Mesodermal cell (in vitro differentiated cells): ENCODE data around the gene ALG11.
A peak's percentile ranks its signal among the peaks of the same experiment; 100 is the strongest.
"Not testable (repeated sequence)": the region's sequence is repeated elsewhere in the genome, so short reads cannot be mapped to it uniquely, and the experiment has no call there.

Source experiments
- H3K27ac ChIP-seq: 2 replicates; pipeline ENCODE4 v1.7.0; 2013; ENCODE audit warnings: mild to moderate bottlenecking, low read depth, low read length, moderate library complexity; ENCODE audit not compliant: severe bottlenecking
- H3K36me3 ChIP-seq: 2 replicates; pipeline ENCODE4 v1.7.1; 2013; ENCODE audit warnings: mild to moderate bottlenecking, low read length, moderate library complexity; ENCODE audit not compliant: control insufficient read depth, insufficient read depth
- H3K4me1 ChIP-seq: one replicate; pipeline ENCODE4 v1.7.1; 2013; ENCODE audit warnings: mild to moderate bottlenecking, low read length; ENCODE audit not compliant: insufficient read depth, control insufficient read depth, poor library complexity, severe bottlenecking
- H3K4me3 ChIP-seq: 2 replicates; pipeline ENCODE4 v1.7.0; 2013; ENCODE audit warnings: low read length, control low read depth, mild to moderate bottlenecking; ENCODE audit not compliant: insufficient read depth, poor library complexity, severe bottlenecking; ENCODE audit errors: extremely low read depth
- H3K9me3 ChIP-seq: 2 replicates; pipeline ENCODE4 v1.7.1; 2013; ENCODE audit warnings: mild to moderate bottlenecking, low read length, moderate library complexity; ENCODE audit not compliant: control insufficient read depth
- whole genome bisulfite sequencing, 2 experiments: methylation state at CpG; one replicate each; pipeline ENCODE4 v1.1.5; 2013; ENCODE audit warnings: missing lambda C conversion rate in 2 of 2; ENCODE audit not compliant: insufficient coverage in 2 of 2; 5-methylcytosine and 5-hydroxymethylcytosine counted together

The ALG11 gene

GRCh38 chr13:52030401-52030800 lies 18.2 kb downstream of the ALG11 start:
- not testable (repeated sequence) for H3K4me1 ChIP-seq, H3K27ac ChIP-seq, H3K4me3 ChIP-seq
- peaks cover 49% of the 10 kb centered on the region for H3K36me3 ChIP-seq
- peaks cover 16% of the 10 kb centered on the region for H3K9me3 ChIP-seq
- 100% methylated on average over 2 to 3 of the region's 6 CpGs for WGBS, 2 experiments

- H3K9me3 ChIP-seq, result peaks cover 8% of the 10 kb centered on the region
- H3K4me1 ChIP-seq, result no peaks in the 10 kb centered on the region
- H3K4me3 ChIP-seq, result no peak overlapping the region
- H3K36me3 ChIP-seq, result peaks cover 25% of the 10 kb centered on the region
- H3K27ac ChIP-seq, result no peak overlapping the region
- 100% methylated on average over 2 of the region's 2 CpGs for WGBS, 2 experiments
Measured at GRCh38 chr13:52033039-52033438, 20.8 kb downstream of the ALG11 start.

GRCh38 chr13:52034616-52035226 lies 22.5 kb downstream of the ALG11 start:
- H3K4me3 ChIP-seq, result no peak overlapping the region
- H3K9me3 ChIP-seq, result peaks cover 3% of the 10 kb centered on the region
- no peak overlapping the region for H3K27ac ChIP-seq
- H3K36me3 ChIP-seq, result peaks cover 8% of the 10 kb centered on the region
- no CpG with 5 or more reads among the region's 5 CpGs for WGBS, 2 experiments
- H3K4me1 ChIP-seq, result no peaks in the 10 kb centered on the region

GRCh38 chr13:52036037-52036436 lies 23.8 kb downstream of the ALG11 start:
- H3K9me3 ChIP-seq, result no peaks in the 10 kb centered on the region
- H3K4me1 ChIP-seq, result no peaks in the 10 kb centered on the region
- no peak overlapping the region for H3K4me3 ChIP-seq
- WGBS, 2 experiments, result 100% methylated on average over 1 of the region's 1 CpG
- H3K36me3 ChIP-seq, result no peaks in the 10 kb centered on the region
- no peak overlapping the region for H3K27ac ChIP-seq

- H3K27ac ChIP-seq, result no peak overlapping the region
- no peaks in the 10 kb centered on the region for H3K9me3 ChIP-seq
- H3K36me3 ChIP-seq, result no peaks in the 10 kb centered on the region
- H3K4me3 ChIP-seq, result no peak overlapping the region
- 94 to 96% methylated on average over 3 of the region's 3 CpGs for WGBS, 2 experiments
- H3K4me1 ChIP-seq, result no peaks in the 10 kb centered on the region
Measured at GRCh38 chr13:52043675-52044074, 31.5 kb downstream of the ALG11 start.

GRCh38 chr13:52047463-52047862 lies 35.3 kb downstream of the ALG11 start:
- H3K4me3 ChIP-seq, result no peak overlapping the region
- no peaks in the 10 kb centered on the region for H3K4me1 ChIP-seq
- H3K36me3 ChIP-seq, result no peaks in the 10 kb centered on the region
- WGBS, 2 experiments, result 88 to 97% methylated on average over 3 of the region's 3 CpGs
- no peaks in the 10 kb centered on the region for H3K9me3 ChIP-seq
- no peak overlapping the region for H3K27ac ChIP-seq

GRCh38 chr13:52048516-52048915 lies 36.3 kb downstream of the ALG11 start:
- Histone ChIP-seq H3K36me3 (no peaks in the 10 kb centered on the region), H3K4me1 (no peaks in the 10 kb centered on the region), H3K9me3 (no peaks in the 10 kb centered on the region), H3K27ac (no peak overlapping the region), H3K4me3 (no peak overlapping the region)
- 94 to 100% methylated on average over 2 of the region's 2 CpGs for WGBS, 2 experiments

GRCh38 chr13:52051400-52051799 lies 39.2 kb downstream of the ALG11 start:
- Histone ChIP-seq H3K4me1 (no peaks in the 10 kb centered on the region), H3K36me3 (no peaks in the 10 kb centered on the region), H3K4me3 (no peak overlapping the region), H3K9me3 (no peaks in the 10 kb centered on the region), H3K27ac (no peak overlapping the region)
- 88 to 100% methylated on average over 2 to 3 of the region's 7 CpGs for WGBS, 2 experiments

GRCh38 chr13:52053460-52053859 lies 41.3 kb downstream of the ALG11 start:
- Histone ChIP-seq H3K27ac (peak overlapping the region; percentile 36), H3K9me3 (no peaks in the 10 kb centered on the region), H3K36me3 (no peaks in the 10 kb centered on the region), H3K4me3 (no peak overlapping the region), H3K4me1 (no peaks in the 10 kb centered on the region)
- WGBS, 2 experiments, result 76 to 80% methylated on average over 3 to 4 of the region's 4 CpGs

GRCh38 chr13:52061064-52061463 lies 48.9 kb downstream of the ALG11 start:
- not testable (repeated sequence) for H3K27ac ChIP-seq

GRCh38 chr13:52061587-52061986 lies 49.4 kb downstream of the ALG11 start:
- Histone ChIP-seq H3K4me3 (no peak overlapping the region), H3K27ac (no peak overlapping the region), H3K9me3 (peaks cover 9% of the 10 kb centered on the region), H3K36me3 (no peaks in the 10 kb centered on the region), H3K4me1 (no peaks in the 10 kb centered on the region)
- no CpG with 5 or more reads among the region's 3 CpGs for WGBS, 2 experiments

More at GRCh38 chr13:52061064-52061463, 48.9 kb downstream of the ALG11 start:
- H3K9me3 ChIP-seq, H3K36me3 ChIP-seq, H3K4me3 ChIP-seq, H3K4me1 ChIP-seq: not testable (repeated sequence)
- 83% methylated on average over 2 of the region's 3 CpGs; no CpG with 5 or more reads in 1 of the 2 experiments for whole genome bisulfite sequencing, 2 experiments
